ENCODE results near the gene RXRA.

The RXRA gene

DNA sequence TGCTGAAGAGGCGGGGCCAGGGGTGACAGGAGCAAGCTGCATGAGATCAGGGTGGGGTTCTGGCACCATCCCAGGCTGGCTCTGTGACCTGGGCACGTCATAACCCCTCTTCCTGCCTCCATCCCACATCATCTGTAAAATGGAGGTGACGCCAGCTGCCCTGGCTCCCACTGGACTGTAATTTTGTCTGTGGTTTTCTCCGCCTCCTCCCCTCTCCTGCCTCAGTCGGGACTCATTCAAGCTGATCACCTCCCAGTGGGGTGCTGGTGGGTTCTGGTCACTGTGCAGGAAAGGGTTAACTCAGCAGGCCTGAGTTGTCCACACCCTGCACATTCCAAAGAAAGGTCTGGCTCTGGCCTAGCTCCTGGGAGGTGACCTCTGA is 128.2 kb downstream of the RXRA start:
- no peak for DNase-seq (ENCODE audit: low spot score)

DNA sequence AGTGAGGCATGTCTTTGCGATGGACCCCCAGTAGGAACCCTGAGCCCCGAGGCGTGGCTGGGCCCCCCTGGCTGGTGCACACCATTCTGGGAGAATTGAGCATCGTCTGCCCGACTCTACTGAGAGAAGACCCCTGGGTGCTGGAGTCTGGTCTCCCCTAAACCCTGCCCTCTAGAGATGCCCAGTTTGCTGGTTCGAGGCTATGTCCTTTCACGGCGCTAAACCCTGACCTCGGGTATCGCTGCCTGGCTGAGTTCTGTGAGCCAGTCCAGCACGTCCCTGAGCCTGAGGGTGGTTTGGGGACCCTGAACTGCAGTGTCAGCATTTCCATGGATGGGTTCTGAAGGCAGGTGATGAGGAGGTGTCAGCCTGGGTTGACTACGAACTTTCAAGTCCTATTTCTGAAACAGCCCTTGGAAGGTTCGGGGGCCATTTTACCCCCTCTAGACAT is 128.8 kb downstream of the RXRA start:
- no peak for DNase-seq (ENCODE audit: low spot score)

DNA sequence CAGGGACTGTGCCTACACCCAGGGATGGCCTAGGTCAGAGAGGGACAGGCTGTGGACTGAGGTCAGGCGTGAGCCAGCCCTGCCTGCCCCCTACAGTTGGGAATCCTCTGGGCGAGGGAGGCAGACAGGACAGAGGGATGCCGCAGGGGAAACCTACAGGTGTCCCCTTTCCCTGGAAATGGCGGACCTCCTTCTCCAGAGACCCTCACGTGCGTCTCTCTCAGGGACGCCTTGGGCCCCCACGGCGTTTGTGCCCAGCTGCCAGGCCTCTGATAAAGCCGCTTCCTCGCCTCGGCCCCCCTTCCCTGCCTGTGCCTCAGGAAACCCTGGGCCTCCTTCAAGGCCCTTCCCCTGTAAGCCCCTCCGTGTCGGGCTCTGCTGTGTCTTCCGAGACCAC is 129.3 kb downstream of the RXRA start:
- DNase-seq (ENCODE audit: low spot score) = no peak

DNA sequence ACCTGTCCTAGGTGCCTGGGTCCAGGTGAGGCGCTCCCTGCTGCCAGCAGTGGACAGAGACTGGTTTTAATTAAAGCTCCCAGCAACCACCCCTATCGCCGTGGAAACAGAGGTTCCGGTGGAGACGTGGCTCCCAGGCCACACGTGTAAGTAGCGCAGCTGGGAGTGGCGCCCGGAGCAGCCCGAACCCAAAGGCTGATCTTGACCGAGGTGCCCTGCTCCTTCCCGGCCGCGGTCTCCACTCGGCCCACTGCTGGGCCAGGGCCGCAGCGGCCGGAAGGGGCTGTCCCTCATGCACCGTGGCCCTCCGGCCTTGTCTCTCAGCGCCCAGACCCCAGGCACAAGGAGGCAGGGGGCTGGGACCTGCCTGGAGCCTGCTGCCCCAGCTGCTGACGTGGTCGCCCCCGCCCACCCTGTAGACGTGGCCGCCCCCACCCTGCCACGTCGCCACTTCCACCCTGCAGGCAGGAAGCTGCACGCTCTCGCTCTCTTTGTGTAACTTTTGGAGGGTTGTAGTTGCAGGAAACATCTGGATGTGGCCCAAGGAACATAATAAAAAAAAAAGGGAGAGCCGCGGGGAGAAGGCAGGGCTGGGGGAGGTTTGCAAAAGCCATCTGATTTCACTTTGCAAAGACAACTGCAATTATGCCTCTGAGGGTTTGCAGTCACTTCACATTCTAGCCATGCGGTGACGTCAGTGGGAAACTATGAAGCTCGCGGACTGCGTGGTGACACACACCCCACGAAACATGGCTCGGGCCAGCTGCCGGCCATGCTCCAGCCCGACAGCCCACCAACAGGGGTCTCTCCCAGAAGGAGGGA is 129.9 kb downstream of the RXRA start:
- peak; percentile 93 for DNase-seq (ENCODE audit: low spot score)

DNA sequence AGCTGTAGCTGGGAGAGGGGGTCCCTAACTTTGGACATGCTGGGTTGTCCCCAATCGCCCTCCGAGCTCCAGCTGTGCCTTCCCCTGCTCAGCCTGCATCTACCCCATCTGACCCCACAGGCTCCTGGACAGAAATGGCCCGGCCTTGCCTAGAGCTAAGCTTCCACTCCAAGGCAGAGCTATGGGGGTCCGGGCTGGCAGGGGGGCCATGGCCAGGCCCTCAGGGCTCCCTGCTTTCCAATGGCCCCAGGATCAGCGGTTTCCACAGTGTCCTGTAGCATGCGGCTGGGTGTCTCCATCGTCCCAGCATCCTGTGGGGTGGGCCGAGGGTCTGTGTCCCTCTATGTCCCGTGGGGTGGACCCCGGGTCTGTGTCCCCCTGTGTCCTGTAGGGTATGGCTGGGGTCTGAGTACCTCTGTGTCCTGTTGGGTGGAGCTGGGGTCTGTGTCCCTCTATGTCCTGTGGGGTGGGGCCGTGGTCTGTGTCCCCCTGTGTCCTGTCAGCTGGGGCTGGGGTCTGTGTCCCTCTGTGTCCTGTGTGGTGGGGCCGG is 130.6 kb downstream of the RXRA start:
- no peak for DNase-seq (ENCODE audit: low spot score)

DNA sequence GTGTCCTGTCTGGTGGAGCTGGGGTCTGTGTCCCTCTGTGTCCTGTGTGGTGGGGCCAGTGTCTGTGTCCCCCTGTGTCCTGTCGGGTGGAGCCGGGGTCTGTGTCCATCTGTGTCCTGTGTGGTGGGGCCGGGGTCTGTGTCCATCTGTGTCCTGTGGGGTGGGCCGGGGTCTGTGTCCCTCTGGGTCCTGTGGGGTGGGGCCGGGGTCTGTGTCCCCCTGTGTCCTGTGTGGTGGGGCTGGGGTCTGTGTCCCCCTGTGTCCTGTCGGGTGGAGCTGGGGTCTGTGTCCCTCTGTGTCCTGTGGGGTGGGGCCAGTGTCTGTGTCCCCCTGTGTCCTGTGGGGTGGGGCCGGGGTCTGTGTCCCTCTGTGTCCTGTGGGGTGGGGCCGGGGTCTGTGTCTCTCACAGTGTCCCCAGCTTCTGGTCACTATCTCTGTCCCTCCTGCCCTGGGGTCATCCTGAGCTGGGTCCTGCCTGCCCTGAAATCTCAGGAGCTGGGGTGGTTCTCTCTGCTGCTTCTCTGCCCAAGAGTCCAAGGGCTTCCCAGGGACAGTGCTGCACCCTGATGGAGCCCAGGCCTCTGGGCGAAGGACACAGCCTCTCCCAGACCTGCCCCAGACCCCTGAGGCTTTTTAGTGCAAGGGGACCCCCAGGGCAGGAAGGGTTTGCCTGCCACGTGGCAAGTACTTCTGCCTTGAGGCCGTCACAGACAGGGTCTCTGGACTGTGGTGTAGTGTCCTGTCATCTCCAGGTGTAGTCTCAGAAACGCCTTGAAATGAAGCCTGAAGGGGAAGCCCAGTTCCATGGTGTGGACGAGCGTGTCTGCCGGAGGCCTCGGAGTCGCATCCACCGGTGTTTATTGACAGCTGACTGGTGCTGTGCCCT is 131.3 kb downstream of the RXRA start:
- no peak for DNase-seq (ENCODE audit: low spot score)

DNA sequence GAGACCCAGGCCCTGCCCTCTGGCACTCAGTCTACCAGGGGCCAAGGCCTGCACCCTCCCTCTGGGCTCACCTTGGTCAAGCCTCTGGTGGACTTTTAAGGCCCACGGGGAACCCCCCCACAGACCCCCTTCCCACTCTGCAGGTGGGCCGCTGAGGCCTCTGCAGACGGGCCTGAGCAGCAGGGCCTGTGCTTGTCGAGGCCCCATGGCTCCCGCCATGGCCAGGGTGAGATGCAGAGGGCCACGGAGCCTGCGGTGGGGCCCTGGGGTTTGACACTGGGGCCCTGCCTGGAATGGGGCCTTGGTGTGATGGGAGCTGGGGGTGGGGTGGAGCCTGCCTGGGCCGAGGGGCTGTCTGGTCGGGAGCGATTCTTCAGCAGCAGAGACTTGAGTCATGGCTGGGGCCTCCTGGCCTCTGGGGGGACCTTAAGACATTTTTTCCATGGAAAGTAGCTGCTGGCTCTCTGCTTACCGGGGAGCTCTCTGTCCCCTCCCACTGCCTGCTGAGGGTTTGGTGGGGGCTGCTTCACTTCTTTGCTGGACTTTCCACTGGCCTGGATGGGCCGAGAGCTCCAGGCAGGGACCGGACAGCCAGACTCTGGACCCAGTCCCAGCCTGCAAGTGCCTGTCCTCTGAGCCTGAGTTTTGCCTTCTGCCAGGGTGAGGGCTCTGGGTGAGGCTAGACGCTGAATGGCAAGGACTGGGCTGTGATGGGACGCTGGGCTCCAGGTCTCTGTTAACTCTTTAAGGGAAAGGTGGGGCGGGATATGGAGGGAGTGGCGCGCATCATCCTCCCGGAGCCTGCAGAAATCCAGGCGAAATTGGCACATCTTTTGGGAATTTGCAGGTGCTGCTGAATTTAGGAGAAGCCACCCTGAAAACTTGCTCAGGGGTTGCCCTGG is 132.2 kb downstream of the RXRA start:
- DNase-seq (ENCODE audit: low spot score) = peak; percentile 51

DNA sequence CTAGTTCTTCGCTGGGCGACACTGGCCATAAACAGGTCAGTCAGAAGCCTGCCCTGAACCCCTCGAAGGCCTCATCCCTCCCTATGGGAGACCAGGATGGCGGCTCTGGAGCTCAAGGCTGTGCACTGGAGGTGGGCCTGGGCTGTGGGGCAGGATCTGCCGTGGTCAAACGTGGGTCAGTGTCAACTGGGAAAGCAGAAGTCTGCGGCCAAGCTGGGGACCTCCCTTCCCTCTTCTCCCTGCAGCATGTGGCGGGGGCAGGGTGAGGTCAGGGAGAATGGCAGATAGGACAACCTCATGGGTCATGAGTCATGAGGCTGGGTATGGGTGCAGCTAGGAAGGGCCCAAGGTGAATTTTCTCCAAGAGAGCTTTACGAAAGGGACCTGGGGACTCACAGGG is 132.9 kb downstream of the RXRA start:
- DNase-seq (ENCODE audit: low spot score) = no peak

DNA sequence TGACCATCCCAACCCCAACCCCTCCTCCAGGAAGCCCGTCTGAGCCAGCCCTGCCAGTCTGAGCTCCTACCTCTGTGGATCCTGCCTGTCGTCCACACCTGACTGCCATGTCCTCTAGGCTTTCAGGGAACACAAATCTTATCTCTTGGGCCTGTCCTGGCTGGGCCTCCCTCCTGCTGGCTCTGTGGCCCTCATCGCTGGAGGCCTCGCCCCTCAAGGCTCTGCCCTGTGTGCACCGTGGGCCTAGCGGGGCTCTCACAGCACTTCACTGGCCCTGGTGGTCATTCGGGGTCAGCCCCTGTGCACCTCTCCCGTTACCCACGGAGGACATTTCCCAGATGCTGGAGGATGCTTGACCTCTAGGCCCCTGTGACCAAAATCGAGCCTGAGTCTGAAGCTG is 133.3 kb downstream of the RXRA start:
- no peak for DNase-seq (ENCODE audit: low spot score)

DNA sequence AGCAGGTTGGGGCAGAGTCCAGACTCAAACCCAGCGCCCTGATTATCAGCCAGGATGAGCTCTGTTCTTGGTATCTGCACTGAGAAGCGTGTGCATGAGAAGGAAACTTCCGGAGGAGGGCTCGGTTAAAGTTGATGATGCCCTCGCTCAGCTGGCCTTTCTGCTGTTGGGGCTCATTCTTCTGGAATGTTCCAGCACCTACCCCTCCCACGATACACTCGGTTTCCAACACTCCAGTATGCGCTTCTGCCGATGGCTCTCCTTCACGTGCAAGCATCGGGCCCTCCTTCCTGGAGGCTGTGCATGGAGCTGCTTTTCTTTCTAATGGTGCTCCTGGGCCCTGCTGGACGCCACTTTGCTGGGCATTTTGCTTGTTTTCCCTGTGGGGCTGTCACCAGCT is 134.0 kb downstream of the RXRA start:
- no peak for DNase-seq (ENCODE audit: low spot score)

DNA sequence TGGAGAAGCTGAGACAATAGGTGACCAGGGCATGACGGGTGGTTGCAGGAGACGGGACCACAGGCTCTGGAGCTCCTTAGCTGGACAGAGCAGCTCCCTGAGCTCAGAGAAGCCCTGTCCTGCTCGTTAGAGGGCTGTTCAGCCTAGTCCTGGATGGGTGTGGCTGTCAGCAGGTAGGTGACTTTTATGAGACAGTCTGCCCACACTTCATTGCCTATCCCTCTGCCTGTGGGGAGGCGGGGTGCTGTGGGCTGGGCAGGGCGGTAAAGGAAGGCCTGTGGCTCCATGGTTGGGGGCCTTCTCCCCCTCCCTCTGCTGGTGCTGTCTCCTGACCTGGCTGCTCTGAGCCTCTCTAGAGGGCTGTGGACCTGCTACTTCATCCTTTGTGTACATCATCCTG is 134.6 kb downstream of the RXRA start:
- no peak for DNase-seq (ENCODE audit: low spot score)

DNA sequence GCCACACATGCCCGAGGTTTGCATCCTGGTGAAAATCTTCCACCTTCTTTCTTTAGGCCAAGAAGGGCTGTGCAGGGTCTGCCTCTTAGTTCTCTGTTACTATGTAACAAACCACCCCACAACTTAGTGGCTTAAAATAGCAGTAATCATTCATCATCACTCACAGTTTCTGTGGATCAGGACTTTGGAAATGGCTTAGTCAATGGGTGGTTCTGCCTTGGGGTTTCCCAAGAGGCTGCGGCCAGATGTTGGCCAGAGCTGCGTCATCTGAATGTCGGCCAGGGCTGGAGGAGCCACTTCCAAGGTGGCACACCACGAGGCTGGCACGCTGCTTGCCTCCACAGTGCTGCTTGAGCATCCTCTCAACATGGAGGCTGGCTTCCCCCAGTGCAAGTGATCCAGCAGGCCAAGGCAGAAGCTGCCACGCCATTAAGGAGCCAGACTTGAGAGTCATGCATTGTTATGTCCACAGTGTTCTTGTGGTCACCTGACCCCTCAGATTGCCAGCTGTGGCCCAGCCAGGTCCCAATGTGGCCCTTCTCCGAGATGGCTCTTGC is 135.2 kb downstream of the RXRA start:
- DNase-seq (ENCODE audit: low spot score) = no peak

DNA sequence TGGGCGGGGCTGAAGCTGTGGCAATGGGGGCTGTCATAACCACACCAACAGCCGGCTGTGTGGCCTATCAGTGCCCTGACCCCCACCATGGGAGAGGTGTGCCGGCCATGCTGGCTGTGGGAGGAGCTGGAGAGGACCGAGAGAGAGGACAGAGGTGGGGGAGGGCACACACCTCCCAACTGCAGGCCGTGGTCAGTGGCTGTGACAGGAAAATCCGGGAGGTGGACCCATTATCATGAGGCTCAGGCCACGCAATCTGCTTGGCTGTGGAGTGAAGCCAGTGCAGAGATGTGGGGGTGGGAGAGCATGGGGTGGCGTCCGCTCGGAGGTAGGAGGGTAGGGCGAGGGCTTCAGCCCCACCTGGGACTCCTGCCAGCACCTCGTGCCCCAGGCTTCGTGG is 136.1 kb downstream of the RXRA start:
- DNase-seq (ENCODE audit: low spot score) = no peak

DNA sequence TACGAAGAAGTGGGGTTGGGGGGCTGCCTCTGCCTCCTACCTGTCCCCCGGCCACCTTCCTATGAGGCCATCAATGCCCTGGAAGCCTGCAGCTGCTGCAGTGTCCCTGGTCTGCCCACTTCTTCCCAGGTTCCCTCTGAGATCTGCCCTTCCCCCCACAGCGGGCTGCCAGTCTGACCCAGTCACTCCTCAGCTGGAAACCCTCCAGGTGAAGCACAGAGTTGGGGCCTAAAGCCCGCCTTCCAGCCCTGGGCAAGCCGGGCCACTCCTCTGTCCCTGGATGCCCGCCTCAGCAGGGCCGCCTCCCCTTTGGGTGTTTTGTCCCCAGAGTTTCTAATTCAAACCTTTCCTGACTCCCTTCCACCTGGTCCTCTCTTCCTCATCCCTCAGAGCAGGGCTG is 137.0 kb downstream of the RXRA start:
- DNase-seq (ENCODE audit: low spot score) = no peak

DNA sequence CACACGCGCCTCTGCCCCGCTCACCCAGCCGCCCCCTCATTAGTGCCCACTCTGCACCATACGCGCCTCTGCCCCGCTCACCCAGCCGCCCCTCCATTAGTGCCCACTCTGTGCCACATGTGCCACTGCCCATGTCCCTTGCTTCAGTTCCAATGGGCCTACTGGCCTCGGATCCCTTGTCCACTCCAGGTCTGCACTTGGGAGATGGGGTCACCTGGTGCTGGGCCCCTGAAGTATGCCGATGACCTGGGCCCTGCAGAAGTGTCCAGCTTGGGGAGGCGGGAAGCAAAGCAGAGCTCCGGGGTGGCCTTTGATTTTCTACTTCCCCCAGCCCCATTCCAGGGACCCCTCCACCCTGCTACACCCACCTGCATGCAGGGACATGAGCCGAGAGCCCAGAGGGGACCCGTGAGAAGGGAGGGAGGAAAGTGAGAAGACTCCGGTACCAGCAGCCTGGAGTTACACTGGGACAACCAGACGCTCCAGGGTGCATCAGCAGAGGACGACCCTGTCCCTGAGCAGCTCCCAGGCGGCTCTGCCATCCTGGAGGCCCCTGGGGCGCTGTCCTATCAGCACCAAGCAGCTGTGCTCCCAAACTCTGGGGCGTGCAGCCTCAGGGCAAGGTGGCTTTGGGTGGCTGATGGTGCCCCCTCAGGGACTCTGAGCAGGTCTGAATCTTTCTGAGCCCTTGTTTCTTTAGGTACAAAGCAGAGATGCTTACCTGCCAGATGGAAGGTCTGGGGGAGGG is 140.8 kb downstream of the RXRA start:
- DNase-seq (ENCODE audit: low spot score) = no peak

DNA sequence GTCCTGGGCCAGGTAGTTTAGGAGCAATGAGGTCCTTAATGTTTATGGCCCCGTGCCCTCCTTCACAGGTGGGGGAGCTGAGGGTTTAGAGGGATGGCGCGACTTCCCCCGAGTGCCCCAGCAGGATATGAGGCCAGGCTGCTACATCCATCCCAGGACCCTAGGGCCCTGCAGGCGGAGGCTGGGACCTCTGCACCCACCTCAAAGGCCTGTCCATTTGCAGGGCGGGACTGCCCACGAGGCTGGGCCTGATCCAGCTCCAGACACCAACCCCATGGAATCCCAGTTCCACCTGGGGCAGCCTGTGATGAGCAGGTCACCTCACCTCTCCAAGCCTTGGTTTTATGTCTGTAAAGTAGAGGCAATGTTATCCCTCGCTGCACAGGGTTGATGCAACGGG is 142.1 kb downstream of the RXRA start:
- no peak for DNase-seq (ENCODE audit: low spot score)

DNA sequence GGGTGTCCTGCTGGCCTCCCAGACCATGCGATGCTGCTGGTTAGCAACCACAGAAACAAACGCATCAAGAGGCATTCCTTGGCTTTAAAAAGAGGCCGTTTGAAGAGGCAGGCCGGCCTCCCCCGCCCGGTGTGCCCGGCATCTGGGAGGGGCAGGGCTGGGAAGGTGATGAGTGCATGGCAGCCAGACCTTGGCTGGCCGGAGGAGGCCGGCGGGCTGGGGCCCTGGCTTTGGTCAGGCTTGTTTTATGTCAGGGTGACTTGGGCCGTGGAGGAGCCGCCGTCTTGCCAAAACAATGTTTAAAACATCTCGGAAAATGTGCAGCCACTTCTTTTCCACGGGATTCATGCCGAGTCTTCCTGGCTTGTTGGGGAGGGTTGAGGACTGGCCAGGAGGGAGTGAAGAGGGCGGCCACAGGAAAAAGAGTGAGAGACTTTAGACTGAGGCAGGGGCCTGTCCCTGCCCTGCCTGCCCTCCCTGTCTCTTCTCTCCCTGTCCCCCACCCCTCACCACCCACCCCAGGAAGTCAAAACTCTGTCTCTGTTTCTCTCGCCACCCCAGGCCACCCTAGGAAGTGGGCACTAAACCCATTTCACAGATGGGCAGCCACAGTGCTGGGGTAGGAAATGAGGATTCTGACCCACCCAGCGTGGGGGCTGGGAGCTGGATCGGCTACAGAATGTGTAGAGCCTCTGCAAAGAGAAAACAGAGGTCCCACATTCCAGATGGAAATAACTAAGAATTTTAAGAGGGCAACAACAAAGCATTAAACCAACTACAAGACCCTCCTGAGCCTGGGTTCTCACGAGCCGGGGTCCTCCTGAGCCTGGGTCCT is 143.0 kb downstream of the RXRA start:
- DNase-seq (ENCODE audit: low spot score) = peak; percentile 47

DNA sequence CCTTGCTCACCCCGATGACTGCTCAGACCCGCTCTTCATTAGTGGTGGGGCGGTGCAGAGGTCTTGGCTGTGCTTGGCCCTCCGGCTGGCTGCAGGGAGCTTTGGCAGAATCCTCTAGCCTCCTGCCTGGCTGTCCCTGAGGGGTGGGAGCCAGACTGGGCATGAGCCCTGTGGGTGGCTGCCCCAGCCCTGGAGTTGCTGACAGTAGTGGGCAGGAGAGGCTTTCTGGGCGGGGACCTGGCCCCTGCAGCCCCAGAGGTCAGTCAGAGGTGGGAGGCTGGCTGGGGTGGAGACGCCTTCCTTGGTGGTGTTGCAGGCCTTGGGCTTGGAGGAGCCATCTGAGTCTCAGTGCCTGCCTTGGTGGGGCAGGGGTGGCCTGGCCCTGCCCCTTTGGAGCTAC is 146.0 kb downstream of the RXRA start:
- no peak for DNase-seq (ENCODE audit: low spot score)

DNA sequence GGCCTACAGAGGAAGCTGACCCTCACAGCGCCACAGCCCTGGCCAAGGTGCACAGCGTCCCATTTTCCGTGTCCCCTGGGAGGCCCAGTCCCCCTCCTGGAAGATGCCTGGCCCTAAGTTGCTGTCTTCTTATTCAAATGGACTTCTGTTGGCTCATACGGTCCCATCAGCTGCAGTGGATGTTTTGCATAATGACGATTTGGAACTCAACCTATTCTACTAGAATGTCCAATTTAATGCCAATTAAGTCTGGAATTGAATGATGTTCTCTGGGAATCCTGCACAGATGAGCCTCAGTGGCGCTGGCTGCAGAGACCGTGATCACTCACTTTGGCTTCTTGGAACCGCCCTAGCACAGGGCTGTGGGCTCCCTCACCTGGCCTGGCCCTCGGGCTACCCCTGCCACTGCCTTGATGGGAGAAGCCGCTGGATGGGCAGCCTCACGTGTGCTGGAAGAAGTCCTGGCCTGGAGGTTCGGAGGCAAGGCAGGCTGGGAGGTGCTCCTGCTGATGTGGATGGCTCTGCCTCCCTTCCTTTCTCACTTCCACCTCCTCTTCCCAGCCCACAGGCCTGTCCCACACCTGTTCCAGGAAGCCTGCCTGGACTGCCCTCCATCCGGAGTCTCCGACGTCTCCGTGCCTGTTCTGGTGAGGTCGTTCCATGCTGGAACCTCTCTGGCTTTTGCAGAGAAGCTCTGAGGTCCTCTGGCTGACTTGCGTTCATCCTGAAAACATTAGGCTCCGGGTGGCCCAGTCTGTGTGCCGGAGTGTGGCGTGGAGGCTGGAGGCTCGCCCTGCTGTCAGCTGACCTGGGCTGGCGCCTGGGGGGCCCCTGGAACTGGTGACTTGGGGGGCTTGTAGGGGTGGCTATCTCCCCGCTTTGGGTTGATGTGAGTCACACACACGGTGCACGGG is 147.1 kb downstream of the RXRA start:
- DNase-seq (ENCODE audit: low spot score) = no peak
